ENCODE measurements around the gene CENPO.

DNA sequence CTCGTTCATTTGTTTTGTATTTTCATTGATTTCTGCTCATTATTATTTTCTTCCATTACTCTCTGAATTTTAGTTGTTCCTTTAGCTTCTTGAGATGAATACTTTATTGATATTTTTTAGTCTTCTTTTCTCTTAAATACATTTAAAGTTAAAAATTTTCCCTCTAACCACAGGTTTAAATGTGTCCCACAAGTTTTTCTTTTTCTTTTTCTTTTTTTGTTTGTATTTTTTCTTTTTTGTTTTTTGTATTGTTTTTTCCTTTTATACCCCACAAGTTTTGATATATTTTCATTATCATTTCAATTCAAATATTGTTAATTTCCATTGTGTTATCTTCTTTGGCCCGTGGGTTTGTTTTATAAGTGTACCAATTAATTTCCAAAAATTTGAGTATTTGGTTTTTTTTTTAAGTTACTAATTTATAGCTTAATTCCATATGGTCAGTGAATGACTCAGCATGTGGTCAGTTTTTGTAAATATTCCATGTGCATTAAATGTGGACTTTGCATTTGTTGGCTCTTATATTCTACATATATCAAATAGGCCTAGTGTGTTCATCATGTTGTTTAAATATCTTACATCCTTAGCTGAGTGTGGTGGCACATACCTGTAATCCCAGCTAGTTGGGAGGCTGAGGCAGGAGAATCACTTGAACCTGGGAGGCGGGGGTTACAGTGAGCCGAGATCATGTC, 16.2 kb downstream of the CENPO start:
- TF ChIP-seq, protein P1, sequence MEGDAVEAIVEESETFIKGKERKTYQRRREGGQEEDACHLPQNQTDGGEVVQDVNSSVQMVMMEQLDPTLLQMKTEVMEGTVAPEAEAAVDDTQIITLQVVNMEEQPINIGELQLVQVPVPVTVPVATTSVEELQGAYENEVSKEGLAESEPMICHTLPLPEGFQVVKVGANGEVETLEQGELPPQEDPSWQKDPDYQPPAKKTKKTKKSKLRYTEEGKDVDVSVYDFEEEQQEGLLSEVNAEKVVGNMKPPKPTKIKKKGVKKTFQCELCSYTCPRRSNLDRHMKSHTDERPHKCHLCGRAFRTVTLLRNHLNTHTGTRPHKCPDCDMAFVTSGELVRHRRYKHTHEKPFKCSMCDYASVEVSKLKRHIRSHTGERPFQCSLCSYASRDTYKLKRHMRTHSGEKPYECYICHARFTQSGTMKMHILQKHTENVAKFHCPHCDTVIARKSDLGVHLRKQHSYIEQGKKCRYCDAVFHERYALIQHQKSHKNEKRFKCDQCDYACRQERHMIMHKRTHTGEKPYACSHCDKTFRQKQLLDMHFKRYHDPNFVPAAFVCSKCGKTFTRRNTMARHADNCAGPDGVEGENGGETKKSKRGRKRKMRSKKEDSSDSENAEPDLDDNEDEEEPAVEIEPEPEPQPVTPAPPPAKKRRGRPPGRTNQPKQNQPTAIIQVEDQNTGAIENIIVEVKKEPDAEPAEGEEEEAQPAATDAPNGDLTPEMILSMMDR (IDR thresholded peaks at IDR 0.05; ENCODE audit: insufficient read depth, low read length): no peak
- TF ChIP-seq SPI1 (IDR thresholded peaks at IDR 0.05; ENCODE audit: borderline replicate concordance, low read depth): no peak
